Activated T-cell treated with anti-CD3 and anti-CD28 coated beads for 4 hours (primary cell): ENCODE measurements around the gene TMEM223.
"Not testable (repeated sequence)": the region's sequence is repeated elsewhere in the genome, so short reads cannot be mapped to it uniquely, and the experiment has no call there.

Experiments used
- DNase-seq: peaks from one replicate; pipeline ENCODE4 v3.0.0-alpha.2; 2020

TMEM223 gene

GRCh38 chr11:62791501-62792201 is at the start of gene TMEM223:
Gene TMEM223 (minus strand): TSS chr11:62792006. CDS start chr11:62791994, 12 bp downstream.
- peak; percentile 85 for DNase-seq

DNA sequence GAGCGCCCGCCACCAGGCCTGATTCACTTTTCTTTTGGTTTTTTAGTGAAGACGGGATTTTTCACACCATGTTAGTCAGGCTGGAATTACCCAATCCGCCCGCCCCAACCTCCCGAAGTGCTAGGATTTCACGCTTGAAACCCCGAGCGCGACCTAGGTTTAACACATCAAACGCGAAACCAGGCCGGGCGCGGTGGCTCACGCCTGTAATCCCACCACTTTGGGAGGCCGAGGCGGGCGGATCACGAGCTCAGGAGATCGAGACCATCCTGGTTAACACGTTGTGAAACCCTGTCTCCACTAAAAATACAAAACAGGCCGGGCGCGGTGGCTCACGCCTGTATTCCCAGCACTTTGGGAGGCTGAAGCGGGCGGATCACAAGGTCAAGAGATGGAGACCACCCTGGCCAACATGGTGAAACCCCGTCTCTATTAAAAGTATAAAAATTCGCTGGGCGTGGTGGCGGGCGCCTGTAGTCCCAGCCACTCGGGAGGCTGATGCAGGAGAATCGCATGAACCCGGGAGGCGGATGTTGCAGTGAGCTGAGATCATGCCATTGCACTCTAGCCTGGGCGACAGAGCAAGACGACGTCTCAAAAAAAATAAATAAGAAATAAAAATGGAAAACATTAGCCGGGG is 49.0 kb upstream of the TMEM223 start:
- DNase-seq = peak; percentile 47

- DNase-seq = peak; percentile 86
Measured at GRCh38 chr11:62839050-62839945, 47.5 kb upstream of the TMEM223 start, which contains the start of gene WDR74. Gene WDR74 (minus strand): TSS chr11:62839590. CDS start chr11:62839570, 20 bp downstream.

DNA sequence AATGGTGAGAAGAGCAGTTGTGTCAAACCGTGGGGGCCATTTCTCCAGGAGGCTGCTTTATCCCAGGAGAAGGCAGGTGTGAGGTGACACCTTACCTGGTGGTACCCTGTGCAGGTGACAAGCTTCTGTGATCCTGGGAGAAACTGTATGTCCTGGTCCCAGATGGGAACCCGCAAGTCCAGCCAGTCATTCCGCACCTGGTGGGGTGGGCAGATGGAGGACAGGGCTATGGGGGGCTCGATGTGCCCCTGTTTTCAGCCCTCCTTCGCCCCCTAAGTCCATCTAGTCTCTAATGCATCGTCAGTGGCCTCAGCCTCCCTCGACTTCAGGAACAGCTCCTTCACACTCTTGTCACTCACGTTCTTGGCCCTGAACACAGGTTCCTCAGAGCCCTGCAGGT is 43.5 kb upstream of the TMEM223 start:
- no peak for DNase-seq

DNA sequence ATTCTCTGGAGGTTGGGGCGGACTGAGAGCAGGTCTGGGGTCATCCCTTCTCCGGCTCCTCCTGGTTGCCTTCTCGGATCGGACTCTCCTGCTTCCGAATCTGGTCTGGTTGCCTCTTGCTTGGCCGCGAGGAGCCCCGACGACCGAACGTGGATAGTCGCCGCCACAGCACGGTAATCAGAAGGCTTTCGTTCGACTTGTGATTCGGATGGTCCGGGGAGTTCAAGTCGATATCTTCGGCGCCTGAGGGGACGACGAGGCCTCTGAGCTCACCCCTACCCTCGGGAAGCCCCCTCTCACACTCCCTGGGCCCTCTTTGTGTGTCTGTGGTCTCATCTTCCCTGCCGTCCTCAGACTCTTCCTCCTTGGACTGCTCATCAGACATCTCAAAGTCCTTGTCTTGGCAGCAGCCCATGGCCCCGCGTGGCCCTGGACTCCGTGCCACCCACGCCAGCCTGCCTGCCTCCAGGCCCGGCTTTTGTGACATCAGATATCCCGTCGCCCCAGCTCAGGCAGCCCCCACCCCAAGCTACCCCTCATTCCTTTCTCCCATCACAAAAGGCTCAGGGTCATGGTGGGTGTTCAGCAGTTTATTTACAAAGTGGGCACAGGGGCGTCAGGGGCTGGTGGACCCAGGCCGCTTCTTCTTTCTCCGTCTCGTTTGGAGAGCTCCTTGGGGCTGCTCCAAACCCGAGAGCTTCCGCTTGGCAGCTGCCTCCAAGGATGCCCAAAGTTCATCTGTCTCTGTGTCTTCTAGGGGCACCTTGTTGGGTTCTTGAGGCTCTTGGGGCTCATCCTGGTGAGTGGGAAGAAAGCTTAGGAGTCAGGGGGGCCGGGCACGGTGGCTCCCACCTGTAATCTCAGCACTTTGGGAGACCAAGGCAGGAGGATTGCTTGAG is 40.8 kb upstream of the TMEM223 start, which contains the start of gene TEX54:
TSS of gene TEX54 (minus strand) at position 506 of the 899 bp plus-strand sequence.
- peak; percentile 25 for DNase-seq

- peak; percentile 100 for DNase-seq
Measured at GRCh38 chr11:62831520-62832335, 39.9 kb upstream of the TMEM223 start, which contains the start of gene STX5. Gene STX5 (minus strand): TSS chr11:62832051. CDS start chr11:62831243, 808 bp downstream.

DNA sequence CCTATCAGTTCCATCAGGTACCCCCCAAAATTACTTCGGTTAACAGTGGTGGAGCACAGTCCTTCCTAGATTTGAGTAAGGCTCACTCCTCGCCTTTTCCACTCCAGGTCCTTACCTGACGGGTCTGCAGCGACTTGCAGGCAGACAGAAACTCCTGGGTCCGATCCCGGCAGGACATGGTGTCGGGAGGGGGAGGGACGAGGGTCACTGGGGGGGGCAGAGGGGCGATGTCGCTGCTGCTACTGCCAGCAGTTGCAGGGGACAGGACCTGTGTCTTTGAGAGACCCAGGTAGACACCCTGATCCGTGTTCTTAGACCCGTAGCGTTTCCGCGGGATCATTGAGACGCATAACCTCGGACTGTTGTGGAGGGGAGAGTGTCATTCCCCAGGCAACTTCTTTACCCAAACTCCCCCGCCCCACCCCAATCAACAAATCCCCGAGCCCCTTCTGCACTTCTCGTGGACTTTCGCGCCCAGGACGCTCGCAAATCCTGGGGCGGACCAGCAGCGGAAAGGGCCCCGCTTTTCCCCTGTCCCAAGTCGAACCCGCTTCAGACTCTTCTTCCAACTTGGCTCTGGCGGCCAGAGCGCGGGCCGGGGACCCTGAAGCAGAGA is 39.2 kb upstream of the TMEM223 start:
- no peak for DNase-seq

GRCh38 chr11:62828130-62828529 is 36.3 kb upstream of the TMEM223 start:
- DNase-seq = not testable (repeated sequence)

DNA sequence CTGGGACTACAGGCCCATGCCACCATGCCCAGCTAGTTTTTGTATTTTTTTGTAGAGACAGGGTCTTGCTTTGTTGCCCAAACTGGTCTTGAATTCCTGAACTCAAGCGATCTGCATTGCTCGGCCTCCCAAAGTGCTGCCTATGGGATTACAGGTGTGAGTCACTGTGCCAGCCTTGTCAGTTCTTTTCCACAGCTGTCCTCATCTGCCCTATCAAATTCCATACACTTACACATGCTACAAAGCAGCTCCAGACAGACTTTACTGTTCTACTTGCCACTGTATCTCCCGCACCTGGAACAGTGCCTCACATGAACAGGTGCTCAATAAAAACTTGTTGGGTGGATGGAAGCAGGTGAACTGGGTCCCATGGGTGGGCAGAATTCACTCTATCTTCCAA is 31.9 kb upstream of the TMEM223 start:
- DNase-seq = no peak

DNA sequence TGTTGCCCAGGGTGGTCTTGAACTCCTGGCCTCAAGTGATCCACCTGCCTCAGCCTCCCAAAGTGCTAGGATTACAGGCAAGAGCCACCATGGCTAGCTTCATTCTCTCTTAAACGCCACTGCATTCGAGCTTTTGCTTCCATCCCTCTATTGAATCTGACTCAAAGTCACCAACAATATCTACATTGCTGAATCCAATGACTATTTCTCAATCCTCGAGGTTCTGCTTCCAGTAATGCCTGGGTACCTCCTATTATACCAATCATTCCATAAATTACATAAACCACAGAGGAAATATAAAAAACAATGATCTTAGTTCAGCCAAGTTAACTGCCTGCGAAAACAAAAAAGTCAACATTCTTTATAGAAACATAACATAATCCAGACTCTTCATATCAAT is 25.3 kb upstream of the TMEM223 start:
- no peak for DNase-seq

DNA sequence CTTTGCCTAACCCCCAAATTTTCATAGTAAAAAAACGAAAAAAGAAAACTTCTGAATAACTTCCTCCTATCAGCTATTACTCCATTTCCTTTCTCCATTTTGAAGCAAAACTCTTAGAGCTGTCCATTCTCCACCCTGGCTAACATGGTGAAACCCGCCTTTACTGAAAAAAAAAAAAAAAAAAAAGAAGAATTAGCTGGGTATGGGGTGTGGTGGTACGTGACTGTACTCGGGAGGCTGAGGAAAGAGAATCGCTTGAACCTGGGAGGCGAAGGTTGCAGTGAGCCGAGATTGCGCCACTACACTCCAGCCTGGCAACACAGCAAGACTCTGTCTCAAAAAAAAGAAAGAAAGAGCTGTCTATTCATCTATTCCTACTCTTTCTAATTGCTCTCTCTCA is 24.8 kb upstream of the TMEM223 start:
- no peak for DNase-seq

- DNase-seq = no peak
Measured at GRCh38 chr11:62811659-62812058, 19.9 kb upstream of the TMEM223 start.

DNA sequence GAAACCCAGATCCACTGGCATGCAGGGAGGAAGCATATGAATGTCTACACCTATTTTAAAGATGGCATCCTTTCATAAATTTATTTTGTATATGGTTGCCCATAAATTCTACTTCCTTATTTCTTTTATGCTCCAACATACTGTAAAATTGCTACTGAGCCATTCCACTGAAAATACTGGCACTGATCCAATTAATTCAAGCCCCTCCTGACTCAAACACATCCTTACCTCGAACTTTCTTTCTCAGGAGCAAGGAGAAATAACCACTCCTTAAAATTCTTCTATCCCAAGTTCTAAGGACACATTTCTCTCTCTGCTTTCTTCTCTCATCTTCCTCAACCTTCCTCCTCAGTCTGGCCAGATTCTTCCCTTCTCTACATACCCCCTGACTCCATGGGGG is 18.9 kb upstream of the TMEM223 start:
- DNase-seq = no peak

DNA sequence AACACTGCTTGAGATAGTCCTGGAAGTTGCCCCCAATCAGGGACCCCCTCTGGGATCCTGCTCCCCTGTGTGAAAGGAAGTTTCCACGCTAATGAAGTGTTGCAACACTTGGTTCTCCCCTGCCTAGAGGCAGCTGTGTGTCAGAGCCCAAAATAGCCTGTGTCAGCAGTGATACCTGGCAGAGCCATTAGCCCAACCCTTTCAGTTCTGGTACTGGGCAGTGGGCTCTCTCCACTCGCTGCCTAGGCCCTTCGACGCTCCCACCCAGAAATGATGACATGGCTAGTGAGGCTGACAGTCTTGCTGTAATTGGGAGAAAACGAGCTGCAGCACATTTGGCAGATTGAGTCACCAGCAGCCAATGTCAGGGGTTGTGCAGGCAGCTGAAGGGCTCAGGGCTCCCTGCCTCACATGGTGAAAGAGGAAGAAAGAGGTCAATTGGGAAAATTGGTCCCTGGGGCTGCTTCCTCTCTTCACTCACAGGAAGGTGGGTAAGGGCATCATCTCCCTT is 14.9 kb upstream of the TMEM223 start:
- DNase-seq = no peak

GRCh38 chr11:62805961-62806441 is 14.2 kb upstream of the TMEM223 start:
- no peak for DNase-seq

GRCh38 chr11:62805076-62805892 is 13.5 kb upstream of the TMEM223 start, which contains the start of gene NXF1:
Gene NXF1 (minus strand): TSS chr11:62805440. CDS start chr11:62805356, 84 bp downstream.
- DNase-seq = peak; percentile 93

- no peak for DNase-seq
Measured at GRCh38 chr11:62804310-62805075, 12.7 kb upstream of the TMEM223 start.

GRCh38 chr11:62801071-62801470 is 9.3 kb upstream of the TMEM223 start:
- no peak for DNase-seq
